Subcutaneous abdominal adipose tissue (tissue), 5 donors: ENCODE data around the gene PLXND1.

Experiments used
- H3K27ac ChIP-seq: one replicate; pipeline ENCODE4 v1.7.0; 2013; ENCODE audit warnings: low read depth, mild to moderate bottlenecking, inconsistent platforms, low read length, moderate library complexity
- H3K27me3 ChIP-seq, 5 donors: one replicate each; pipeline ENCODE4 v1.7.0; 2013; ENCODE audit warnings: low read length in 5 of 5, inconsistent platforms in 1 of 5; ENCODE audit not compliant: control insufficient read depth in 5 of 5, insufficient read depth in 4 of 5
- H3K36me3 ChIP-seq, 5 donors: one replicate each; pipeline ENCODE4 v1.7.0; 2013; ENCODE audit warnings: low read length in 5 of 5; ENCODE audit not compliant: control insufficient read depth in 5 of 5, insufficient read depth in 5 of 5
- H3K4me1 ChIP-seq, 5 donors: one replicate each; pipeline ENCODE4 v1.7.0; 2013; ENCODE audit warnings: low read length in 5 of 5, mild to moderate bottlenecking in 3 of 5, moderate library complexity in 1 of 5; ENCODE audit not compliant: control insufficient read depth in 5 of 5, insufficient read depth in 5 of 5
- H3K4me3 ChIP-seq, 5 donors: one replicate each; pipeline ENCODE4 v1.7.0; 2013; ENCODE audit warnings: low read length in 5 of 5, low read depth in 1 of 5
- H3K9ac ChIP-seq, 5 donors: one replicate each; pipeline ENCODE4 v1.7.0; 2013; ENCODE audit warnings: low read length in 5 of 5, mild to moderate bottlenecking in 4 of 5, moderate library complexity in 3 of 5
- H3K9me3 ChIP-seq, 5 donors: one replicate each; pipeline ENCODE4 v1.7.0; 2013; ENCODE audit warnings: low read length in 5 of 5; ENCODE audit not compliant: control insufficient read depth in 5 of 5
- donor health status: healthy.
- donor health status: healthy.
- donor health status: healthy.
- donor health status: healthy.
- donor health status: healthy.

Gene PLXND1

GRCh38 chr3:129622226-129622874 is 15.9 kb upstream of the PLXND1 start:
- peak overlapping the region in 2 of 5 donors; percentile 8 to 38 for H3K9ac ChIP-seq
- peaks cover 31 to 95% (median 84%) of the 10 kb centered on the region in 5 donors for H3K4me1 ChIP-seq
- no peaks in the 10 kb centered on the region for H3K27me3 ChIP-seq
- H3K27ac ChIP-seq = peak overlapping the region; percentile 99
- no peaks in the 10 kb centered on the region for H3K9me3 ChIP-seq
- no peaks in the 10 kb centered on the region for H3K36me3 ChIP-seq
- no peak overlapping the region for H3K4me3 ChIP-seq

DNA sequence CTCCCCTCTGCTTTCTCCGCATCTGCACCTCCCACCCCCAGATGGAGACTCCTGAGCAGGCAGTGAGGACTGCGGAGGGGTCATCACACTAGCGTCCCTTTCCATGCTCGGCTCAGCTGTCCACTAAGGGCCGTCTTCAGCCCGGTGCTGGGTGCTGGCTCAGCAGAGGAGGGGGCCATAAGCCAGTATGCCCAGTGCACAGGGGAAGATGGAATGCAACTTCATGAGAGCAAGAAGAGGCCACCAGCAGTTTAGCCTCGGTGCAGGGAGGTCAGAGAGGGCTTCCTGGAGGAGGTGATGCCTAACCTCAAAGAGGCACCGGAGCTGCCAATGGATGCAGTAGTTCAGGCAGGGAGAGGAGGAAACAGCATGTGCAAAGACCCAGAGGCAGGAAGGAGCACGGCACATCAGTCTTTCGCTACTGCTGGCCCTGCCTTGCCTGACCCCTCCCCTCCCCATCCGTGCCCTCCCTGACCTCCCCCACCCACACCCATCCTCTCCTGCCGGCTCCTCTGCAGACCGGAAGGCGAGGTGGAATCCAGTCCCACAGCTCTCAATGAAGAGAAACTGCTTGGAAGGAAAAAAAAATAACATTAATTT is 15.2 kb upstream of the PLXND1 start:
- peak overlapping the region; percentile 99 for H3K27ac ChIP-seq
- H3K4me1 ChIP-seq = peaks cover 35 to 95% (median 84%) of the 10 kb centered on the region in 5 donors

DNA sequence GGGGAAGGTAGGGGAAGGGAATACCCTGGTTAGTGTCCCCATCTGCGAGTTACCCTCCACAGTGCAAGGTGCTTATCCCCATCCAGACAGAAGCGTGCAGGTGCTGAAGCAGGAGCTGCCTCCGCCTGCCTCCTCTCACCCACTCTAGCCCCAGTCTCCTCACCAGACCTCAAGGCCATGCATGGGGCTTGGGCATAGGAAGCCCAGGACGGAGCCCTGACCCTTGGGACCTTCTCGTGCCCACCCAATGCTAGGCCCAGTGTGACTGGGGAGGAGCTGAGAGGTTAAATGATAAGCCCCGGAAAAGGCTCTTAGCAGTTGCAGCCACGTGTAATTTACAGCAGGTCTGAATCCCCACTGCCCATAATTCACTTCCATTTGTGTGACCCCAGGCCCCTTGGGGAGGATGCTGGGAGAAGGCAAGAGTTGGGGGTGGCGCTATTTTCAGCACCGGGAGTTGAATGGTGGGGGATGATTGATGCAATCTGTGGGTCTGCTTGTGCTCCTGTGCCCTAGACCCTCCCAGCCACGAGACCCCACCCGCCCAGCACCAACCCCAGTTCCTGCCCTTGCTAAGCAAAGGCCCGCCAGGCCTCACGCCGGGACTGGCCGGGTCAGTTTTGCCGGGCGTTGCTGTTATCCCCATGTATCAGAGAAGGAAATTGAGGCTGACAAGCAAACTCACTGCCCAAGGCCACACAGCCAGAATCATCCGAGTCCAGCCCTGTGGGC is 14.5 kb upstream of the PLXND1 start:
- Histone ChIP-seq H3K4me3 (no peak overlapping the region), H3K36me3 (no peaks in the 10 kb centered on the region), H3K27ac (no peak overlapping the region), H3K4me1 (peaks cover 39 to 96% (median 86%) of the 10 kb centered on the region in 5 donors), H3K9ac (no peak overlapping the region), H3K9me3 (no peaks in the 10 kb centered on the region), H3K27me3 (no peaks in the 10 kb centered on the region)

More for the DNA sequence above, 15.2 kb upstream of the PLXND1 start:
- Histone ChIP-seq H3K9ac (no peak overlapping the region), H3K36me3 (no peaks in the 10 kb centered on the region), H3K4me3 (no peak overlapping the region), H3K27me3 (no peaks in the 10 kb centered on the region), H3K9me3 (no peaks in the 10 kb centered on the region)

DNA sequence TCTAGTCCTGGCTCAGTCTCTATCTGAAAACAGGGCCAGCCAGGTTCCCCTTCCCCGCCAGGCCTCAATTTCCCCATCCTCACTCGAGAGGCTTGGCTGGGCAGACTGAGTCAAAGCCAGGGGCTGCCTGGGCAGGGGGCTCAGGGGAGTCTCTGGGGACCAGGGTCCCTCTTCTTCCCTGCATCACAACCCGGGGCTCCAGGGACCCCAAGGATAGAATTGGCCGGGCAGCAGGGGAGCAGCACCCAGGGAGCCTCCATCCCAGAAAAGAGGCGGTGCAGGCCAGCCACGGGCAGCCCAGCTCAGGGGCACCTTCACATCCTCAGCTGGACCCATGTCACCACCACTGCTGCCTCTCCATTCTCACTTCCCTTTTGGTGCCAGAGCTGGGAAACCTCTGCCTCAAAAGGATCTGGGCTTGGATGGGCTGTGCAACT is 13.3 kb upstream of the PLXND1 start:
- H3K4me3 ChIP-seq = no peak overlapping the region
- H3K9me3 ChIP-seq = no peaks in the 10 kb centered on the region
- no peaks in the 10 kb centered on the region for H3K36me3 ChIP-seq
- H3K9ac ChIP-seq = no peak overlapping the region
- H3K27ac ChIP-seq = peak overlapping the region; percentile 46
- H3K4me1 ChIP-seq = peaks cover 34 to 97% (median 88%) of the 10 kb centered on the region in 5 donors
- no peaks in the 10 kb centered on the region for H3K27me3 ChIP-seq

- Histone ChIP-seq H3K4me3 (peak overlapping the region in 2 of 5 donors; percentile 33 to 44), H3K27ac (peak overlapping the region; percentile 71), H3K4me1 (peaks cover 29 to 97% (median 88%) of the 10 kb centered on the region in 5 donors), H3K36me3 (no peaks in the 10 kb centered on the region), H3K27me3 (no peaks in the 10 kb centered on the region), H3K9me3 (no peaks in the 10 kb centered on the region), H3K9ac (peak overlapping the region in 1 of 5 donors; percentile 46)
Observed at GRCh38 chr3:129618901-129619671, 12.6 kb upstream of the PLXND1 start.

- Histone ChIP-seq H3K27me3 (no peaks in the 10 kb centered on the region), H3K36me3 (no peaks in the 10 kb centered on the region), H3K9ac (peak overlapping the region in 1 of 5 donors; percentile 46), H3K27ac (peak overlapping the region; percentile 71), H3K4me3 (peak overlapping the region in 2 of 5 donors; percentile 33 to 44), H3K9me3 (no peaks in the 10 kb centered on the region), H3K4me1 (peaks cover 27 to 91% (median 81%) of the 10 kb centered on the region in 5 donors)
Observed at GRCh38 chr3:129618186-129618820, 11.8 kb upstream of the PLXND1 start.

DNA sequence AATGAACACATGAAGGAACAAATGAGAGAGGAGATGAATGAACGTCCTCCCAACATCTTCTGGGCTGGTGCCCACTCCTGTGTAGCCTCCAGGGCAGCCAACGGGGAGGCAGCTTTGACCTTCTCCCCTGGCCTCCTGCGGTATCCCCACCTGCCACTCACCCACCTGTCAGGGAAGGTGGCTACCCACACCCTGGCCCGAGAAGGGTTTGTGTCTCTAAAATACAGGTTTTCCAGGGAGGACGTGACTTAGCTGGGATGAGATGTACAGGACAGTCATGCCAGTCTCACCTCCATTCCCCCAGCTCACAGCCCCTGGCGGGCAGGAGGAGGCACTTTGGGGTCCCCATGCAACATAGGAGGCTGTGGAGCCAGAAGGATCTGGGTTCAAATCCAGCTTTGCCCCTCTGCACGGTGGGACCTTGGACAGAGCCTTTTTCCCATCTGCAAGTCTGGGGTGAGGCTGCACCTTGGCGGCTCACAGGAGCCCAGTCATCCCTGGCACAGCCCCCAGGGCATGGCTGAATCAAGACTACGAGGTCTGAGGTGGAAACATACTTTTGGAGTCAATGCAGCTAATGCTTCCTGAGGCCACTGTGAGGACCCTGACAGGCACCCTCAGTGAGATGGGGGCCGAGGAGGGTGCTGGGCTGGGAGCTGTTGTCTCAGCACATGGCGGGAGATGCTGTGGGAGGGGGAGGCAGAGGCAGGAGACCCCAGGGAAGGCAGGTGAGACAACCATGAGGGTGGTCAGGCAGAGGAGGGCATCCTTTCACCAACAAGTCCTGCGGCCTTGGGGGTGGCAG is 11.1 kb upstream of the PLXND1 start:
- H3K4me3 ChIP-seq = no peak overlapping the region
- H3K27ac ChIP-seq = peak overlapping the region; percentile 71
- H3K27me3 ChIP-seq = no peaks in the 10 kb centered on the region
- H3K9me3 ChIP-seq = no peaks in the 10 kb centered on the region
- peaks cover 20 to 90% (median 81%) of the 10 kb centered on the region in 5 donors for H3K4me1 ChIP-seq
- peak overlapping the region in 2 of 5 donors; percentile 4 to 48 for H3K9ac ChIP-seq
- H3K36me3 ChIP-seq = no peaks in the 10 kb centered on the region

GRCh38 chr3:129616713-129617112 is 10.2 kb upstream of the PLXND1 start:
- Histone ChIP-seq H3K9ac (peak overlapping the region in 3 of 5 donors; percentile 11 to 48 (median 44)), H3K27me3 (no peaks in the 10 kb centered on the region), H3K4me3 (peak overlapping the region in 1 of 5 donors; percentile 23), H3K9me3 (no peaks in the 10 kb centered on the region), H3K4me1 (peaks cover 20 to 91% (median 83%) of the 10 kb centered on the region in 5 donors), H3K36me3 (no peaks in the 10 kb centered on the region), H3K27ac (peak overlapping the region; percentile 71)

DNA sequence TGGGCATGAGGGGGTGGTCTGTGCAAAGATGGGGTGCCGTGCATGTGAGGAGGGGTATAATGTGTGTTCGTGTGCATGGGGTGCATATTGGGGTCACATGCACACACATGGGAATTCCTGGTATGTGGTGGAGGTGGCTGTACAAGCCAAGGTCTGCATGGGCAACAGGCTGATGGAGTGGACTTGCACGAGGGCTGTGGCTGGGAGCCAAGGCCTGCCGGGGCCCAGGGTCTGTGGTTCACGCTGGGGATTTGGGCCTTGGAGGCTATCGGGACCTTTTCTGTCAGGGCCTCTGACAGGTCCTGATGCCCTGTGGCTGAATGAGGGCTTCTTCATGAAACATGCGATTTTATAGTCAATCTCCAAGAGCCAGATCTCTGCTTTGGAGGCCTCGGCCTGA is 9.8 kb upstream of the PLXND1 start:
- Histone ChIP-seq H3K27ac (peak overlapping the region; percentile 71), H3K4me1 (peaks cover 20 to 91% (median 83%) of the 10 kb centered on the region in 5 donors), H3K36me3 (no peaks in the 10 kb centered on the region), H3K4me3 (peak overlapping the region in 1 of 5 donors; percentile 23), H3K27me3 (no peaks in the 10 kb centered on the region), H3K9me3 (no peaks in the 10 kb centered on the region), H3K9ac (peak overlapping the region in 2 of 5 donors; percentile 11 to 48)
